GM12892 (cell line): ENCODE results near the gene UGT1A10.
"Not testable (repeated sequence)": the region's sequence is repeated elsewhere in the genome, so short reads cannot be mapped to it uniquely, and the experiment has no call there.

ENCODE experiments used
- POLR2AphosphoS5 ChIP-seq: IDR thresholded peaks from 2 replicates; pipeline ENCODE4 v1.6.1; 2011; ENCODE audit warnings: low read depth, low read length, control low read depth
- TAF1 ChIP-seq: IDR thresholded peaks from 2 replicates; pipeline ENCODE4 v1.6.1; 2011; ENCODE audit warnings: low read depth, mild to moderate bottlenecking, control low read depth, low read length, borderline replicate concordance

GRCh38 chr2:233646033-233646432 is 9.8 kb downstream of the UGT1A10 start:
- TF ChIP-seq POLR2AphosphoS5, TAF1: not testable (repeated sequence)
